Measurements from ENCODE around the gene AKT1. TPM values are rescaled to one million over a fixed set of nuclear protein-coding genes. Genes with fewer than 3 reads are reported as not detected.

AKT1 gene
- total and polyA plus RNA-seq, 2 of the 13 experiments (the other 11 are each of a cell fraction or from before 2014, with no cell fraction given) = 96.2 to 116 TPM

DNA sequence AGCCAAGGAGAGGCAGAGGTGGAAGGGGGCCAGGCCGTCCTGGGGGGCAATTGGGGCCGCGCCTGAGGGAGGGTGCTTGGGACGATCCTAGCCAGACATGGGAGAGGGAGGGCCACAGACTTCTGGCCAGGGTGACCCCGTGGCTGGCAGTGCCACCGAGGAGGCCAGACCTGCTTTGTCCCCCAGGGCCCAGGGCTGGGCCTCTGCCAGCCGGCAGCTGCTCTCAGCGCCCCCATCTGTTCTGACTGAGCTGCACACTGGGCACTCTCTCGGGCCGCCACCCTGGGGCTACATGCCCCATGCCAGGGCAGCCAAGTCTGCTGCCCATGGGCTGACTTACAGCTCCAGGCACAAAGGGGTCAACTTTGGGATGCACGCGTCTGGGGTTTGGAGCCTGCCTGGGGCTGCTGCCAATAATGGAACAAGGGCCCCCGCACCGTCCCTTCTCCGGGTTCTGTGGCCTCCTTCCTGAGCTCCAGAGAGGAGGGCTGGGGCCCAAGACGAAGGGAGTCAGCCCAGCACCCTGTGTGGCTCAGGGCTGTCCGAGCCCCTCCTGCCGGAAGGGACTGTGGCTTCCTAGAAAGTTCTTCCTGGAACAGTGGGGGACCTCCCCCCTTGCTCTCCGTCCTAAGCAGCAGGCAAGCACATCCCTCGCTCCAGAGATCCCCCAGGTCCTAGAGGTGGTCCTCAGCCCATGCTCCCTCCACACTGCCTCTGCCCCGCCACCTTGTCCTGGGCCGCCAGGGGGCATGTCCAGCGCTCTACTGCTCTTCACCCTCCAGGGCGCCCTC lies 70.4 kb downstream of the AKT1 start (continued):
- TF ChIP-seq, protein P1, sequence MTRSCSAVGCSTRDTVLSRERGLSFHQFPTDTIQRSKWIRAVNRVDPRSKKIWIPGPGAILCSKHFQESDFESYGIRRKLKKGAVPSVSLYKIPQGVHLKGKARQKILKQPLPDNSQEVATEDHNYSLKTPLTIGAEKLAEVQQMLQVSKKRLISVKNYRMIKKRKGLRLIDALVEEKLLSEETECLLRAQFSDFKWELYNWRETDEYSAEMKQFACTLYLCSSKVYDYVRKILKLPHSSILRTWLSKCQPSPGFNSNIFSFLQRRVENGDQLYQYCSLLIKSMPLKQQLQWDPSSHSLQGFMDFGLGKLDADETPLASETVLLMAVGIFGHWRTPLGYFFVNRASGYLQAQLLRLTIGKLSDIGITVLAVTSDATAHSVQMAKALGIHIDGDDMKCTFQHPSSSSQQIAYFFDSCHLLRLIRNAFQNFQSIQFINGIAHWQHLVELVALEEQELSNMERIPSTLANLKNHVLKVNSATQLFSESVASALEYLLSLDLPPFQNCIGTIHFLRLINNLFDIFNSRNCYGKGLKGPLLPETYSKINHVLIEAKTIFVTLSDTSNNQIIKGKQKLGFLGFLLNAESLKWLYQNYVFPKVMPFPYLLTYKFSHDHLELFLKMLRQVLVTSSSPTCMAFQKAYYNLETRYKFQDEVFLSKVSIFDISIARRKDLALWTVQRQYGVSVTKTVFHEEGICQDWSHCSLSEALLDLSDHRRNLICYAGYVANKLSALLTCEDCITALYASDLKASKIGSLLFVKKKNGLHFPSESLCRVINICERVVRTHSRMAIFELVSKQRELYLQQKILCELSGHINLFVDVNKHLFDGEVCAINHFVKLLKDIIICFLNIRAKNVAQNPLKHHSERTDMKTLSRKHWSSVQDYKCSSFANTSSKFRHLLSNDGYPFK (CRISPR knock-in tag; IDR thresholded peaks at IDR 0.05; ENCODE audit: borderline replicate concordance) = 0 out of 2 replicates have a peak, but pooled peaks have one; percentile 30
- 0 out of 2 replicates have a peak, but pooled peaks have one; percentile 51 for TF ChIP-seq ZNF816 (CRISPR knock-in tag; IDR thresholded peaks at IDR 0.05; ENCODE audit: borderline replicate concordance)
- no peak for TF ChIP-seq SRSF1 (optimal IDR thresholded peaks at IDR 0.05; ENCODE audit: low read depth, low read length)
- TF ChIP-seq, protein P2, sequence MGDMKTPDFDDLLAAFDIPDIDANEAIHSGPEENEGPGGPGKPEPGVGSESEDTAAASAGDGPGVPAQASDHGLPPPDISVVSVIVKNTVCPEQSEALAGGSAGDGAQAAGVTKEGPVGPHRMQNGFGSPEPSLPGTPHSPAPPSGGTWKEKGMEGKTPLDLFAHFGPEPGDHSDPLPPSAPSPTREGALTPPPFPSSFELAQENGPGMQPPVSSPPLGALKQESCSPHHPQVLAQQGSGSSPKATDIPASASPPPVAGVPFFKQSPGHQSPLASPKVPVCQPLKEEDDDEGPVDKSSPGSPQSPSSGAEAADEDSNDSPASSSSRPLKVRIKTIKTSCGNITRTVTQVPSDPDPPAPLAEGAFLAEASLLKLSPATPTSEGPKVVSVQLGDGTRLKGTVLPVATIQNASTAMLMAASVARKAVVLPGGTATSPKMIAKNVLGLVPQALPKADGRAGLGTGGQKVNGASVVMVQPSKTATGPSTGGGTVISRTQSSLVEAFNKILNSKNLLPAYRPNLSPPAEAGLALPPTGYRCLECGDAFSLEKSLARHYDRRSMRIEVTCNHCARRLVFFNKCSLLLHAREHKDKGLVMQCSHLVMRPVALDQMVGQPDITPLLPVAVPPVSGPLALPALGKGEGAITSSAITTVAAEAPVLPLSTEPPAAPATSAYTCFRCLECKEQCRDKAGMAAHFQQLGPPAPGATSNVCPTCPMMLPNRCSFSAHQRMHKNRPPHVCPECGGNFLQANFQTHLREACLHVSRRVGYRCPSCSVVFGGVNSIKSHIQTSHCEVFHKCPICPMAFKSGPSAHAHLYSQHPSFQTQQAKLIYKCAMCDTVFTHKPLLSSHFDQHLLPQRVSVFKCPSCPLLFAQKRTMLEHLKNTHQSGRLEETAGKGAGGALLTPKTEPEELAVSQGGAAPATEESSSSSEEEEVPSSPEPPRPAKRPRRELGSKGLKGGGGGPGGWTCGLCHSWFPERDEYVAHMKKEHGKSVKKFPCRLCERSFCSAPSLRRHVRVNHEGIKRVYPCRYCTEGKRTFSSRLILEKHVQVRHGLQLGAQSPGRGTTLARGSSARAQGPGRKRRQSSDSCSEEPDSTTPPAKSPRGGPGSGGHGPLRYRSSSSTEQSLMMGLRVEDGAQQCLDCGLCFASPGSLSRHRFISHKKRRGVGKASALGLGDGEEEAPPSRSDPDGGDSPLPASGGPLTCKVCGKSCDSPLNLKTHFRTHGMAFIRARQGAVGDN (CRISPR knock-in tag; IDR thresholded peaks at IDR 0.05) = peak; percentile 77
- TF ChIP-seq ZBTB7B (CRISPR knock-in tag; IDR thresholded peaks at IDR 0.05) = peak; percentile 41; the same call in 1 of the 2 replicates
- TF ChIP-seq RBM39 (IDR thresholded peaks at IDR 0.05; ENCODE audit: low read depth, low read length, poor library complexity, severe bottlenecking) = peak; percentile 56
- TF ChIP-seq HNRNPLL (IDR thresholded peaks at IDR 0.05; ENCODE audit: low read depth, low read length, poor library complexity, severe bottlenecking) = peak; percentile 17
- TF ChIP-seq, protein P3, sequence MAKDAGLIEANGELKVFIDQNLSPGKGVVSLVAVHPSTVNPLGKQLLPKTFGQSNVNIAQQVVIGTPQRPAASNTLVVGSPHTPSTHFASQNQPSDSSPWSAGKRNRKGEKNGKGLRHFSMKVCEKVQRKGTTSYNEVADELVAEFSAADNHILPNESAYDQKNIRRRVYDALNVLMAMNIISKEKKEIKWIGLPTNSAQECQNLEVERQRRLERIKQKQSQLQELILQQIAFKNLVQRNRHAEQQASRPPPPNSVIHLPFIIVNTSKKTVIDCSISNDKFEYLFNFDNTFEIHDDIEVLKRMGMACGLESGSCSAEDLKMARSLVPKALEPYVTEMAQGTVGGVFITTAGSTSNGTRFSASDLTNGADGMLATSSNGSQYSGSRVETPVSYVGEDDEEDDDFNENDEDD (CRISPR knock-in tag; IDR thresholded peaks at IDR 0.05; ENCODE audit: borderline replicate concordance) = 0 out of 2 replicates have a peak, but pooled peaks have one; percentile 8
- no peak for TF ChIP-seq NFIC (IDR thresholded peaks at IDR 0.05; ENCODE audit: low read length)
- TF ChIP-seq, protein P4, sequence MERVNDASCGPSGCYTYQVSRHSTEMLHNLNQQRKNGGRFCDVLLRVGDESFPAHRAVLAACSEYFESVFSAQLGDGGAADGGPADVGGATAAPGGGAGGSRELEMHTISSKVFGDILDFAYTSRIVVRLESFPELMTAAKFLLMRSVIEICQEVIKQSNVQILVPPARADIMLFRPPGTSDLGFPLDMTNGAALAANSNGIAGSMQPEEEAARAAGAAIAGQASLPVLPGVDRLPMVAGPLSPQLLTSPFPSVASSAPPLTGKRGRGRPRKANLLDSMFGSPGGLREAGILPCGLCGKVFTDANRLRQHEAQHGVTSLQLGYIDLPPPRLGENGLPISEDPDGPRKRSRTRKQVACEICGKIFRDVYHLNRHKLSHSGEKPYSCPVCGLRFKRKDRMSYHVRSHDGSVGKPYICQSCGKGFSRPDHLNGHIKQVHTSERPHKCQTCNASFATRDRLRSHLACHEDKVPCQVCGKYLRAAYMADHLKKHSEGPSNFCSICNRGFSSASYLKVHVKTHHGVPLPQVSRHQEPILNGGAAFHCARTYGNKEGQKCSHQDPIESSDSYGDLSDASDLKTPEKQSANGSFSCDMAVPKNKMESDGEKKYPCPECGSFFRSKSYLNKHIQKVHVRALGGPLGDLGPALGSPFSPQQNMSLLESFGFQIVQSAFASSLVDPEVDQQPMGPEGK (CRISPR knock-in tag; IDR thresholded peaks at IDR 0.05) = peak; percentile 31
- TF ChIP-seq MXI1 (IDR thresholded peaks at IDR 0.05; ENCODE audit: borderline replicate concordance, low read depth, low read length) = peak; percentile 16; the same call in 1 of the 3 replicates
- peak; percentile 62; the same call in 1 of the 2 replicates for TF ChIP-seq RAD21 (CRISPR knock-in tag; IDR thresholded peaks at IDR 0.05)
- TF ChIP-seq ZNF350 (CRISPR knock-in tag; IDR thresholded peaks at IDR 0.05; ENCODE audit: borderline replicate concordance, low read depth) = peak; percentile 16; the same call in 1 of the 2 replicates
- 0 out of 2 replicates have a peak, but pooled peaks have one; percentile 24 for TF ChIP-seq KLF11 (CRISPR knock-in tag; IDR thresholded peaks at IDR 0.05)
